GM03348 (cell line): ENCODE data around the gene LMAN1.

Experiments used
- DNase-seq: peaks from one replicate; pipeline ENCODE4 v3.0.0; 2012; ENCODE audit warnings: low spot score

The LMAN1 gene

DNA sequence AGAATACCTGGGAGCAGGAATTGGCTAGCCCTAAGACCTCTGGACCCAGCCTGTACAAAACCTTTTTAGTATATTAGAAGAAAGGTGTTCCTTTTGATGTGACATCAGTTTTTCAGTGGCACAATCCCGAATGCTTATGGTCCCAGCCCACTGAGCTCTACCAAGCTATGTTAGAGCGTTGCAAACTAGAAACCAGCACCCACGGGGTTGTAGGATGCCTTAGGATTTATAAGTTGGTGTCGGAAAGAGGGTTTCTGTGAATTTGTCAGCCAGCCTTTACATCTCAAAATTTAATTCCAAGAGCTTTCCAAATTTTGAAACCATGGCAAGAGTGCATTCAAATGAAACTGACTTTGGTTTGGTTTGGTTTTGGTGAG, 499 bp upstream of the LMAN1 start:
- no peak for DNase-seq

DNA sequence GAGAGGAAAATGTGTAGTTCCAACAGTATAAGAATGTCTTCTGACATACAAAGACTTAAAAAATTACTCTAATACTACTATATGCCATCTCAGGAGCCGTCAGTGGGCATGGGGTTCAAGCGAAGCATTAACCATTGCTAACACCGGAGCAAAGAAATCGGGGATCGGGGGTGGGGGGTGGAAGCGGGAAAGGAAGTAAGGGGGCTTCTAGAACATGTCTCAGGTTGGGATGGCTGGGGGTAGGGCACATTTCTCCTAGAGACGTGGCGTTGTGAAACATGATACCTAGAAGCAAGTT, 702 bp downstream of the LMAN1 start:
- DNase-seq = peak; percentile 33

GRCh38 chr18:59357928-59358327, 1.1 kb downstream of the LMAN1 start:
- peak; percentile 38 for DNase-seq

DNA sequence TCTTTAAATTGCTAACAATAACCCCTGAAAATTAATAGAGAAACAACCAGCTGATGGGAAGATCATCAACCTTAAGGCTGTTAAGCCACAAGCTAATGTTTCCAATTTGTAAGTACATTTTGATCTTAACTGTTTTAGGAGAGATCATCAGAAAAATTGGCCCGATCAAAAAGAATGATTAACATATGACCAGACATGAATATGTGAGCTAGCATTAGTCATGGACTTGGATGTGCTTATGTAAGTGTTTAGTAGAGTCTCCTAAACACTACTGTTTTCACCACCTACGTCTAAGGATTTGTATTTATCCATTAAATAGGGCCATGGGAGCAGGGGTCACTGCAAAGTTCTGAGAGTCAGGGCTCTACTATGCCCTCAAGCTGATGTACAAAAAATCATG, 4.3 kb downstream of the LMAN1 start:
- DNase-seq = no peak

DNA sequence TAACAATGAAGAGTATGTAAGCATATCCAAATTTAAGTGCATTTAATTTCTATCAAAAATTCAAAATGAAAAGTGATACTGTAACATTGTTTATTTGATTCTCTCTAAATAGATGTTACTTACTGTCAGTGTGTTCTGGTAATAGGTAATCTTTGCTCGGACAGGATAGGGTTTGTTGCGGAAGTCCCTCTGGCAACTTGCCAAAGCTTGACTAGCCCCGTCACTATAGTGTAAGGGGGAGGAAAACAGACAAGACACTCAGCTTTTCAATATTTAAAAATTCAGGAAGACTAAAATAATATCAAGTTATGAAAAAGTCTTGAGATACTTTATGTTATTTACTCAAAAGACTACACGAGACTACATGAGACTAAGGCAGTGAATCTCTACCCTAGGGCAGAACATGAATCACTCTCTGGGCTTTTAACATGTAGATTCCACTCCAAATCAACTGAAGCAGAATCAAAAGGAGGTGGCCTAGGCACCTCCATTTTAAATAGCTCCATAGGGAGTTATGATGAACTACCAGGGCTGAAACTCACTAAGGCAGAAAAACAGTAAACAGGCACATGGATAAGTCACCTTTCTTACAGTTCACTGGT, 5.9 kb downstream of the LMAN1 start:
- DNase-seq = no peak

DNA sequence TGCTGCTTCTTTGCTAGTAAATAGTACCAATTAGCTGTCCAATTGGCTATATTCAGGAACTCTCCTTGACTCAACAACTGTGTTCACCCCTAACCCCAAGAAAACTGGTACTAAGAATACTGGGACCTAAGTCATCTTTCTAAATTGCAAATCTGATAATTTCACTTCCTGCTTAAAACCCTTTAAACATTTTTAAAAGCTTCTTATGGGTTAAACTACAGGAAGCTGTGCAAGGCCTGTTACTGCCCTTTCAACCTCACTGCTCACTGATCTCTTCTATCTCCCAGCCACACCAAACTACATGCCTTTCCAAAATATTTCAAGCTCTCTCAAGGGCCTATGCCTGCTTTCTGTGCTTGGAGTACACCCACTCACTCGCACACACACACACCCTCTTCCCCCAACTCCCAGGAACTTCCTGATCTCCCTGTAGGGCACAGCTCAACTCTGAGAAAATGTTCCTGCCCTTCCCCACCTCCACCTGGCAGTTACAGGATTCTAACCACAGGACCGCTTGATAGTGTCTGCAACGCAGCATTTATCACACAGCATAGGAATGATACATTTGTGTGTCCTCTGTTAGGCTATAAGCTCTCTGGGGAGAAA, 6.7 kb downstream of the LMAN1 start:
- DNase-seq = no peak

GRCh38 chr18:59345556-59345955, 13.5 kb downstream of the LMAN1 start:
- DNase-seq = no peak

GRCh38 chr18:59344996-59345395, 14.1 kb downstream of the LMAN1 start:
- DNase-seq = no peak

DNA sequence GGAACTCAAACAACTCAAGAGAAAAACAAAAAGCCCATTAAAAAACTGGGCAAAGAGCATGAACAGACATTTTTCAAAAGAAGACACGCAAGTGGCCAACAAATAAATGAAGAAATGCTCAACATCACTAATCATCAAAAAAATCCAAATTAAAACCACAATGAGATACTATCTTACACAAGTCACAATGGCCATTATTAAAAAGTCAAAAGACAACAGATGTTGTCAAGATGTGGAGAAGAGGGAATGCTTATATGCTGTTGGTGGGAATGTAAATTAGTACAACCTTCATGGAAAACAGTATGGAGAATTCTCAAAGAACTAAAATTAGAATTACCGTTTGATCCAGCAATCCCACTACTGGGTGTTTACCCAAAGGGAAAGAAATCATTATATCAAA, 15.1 kb downstream of the LMAN1 start:
- no peak for DNase-seq

DNA sequence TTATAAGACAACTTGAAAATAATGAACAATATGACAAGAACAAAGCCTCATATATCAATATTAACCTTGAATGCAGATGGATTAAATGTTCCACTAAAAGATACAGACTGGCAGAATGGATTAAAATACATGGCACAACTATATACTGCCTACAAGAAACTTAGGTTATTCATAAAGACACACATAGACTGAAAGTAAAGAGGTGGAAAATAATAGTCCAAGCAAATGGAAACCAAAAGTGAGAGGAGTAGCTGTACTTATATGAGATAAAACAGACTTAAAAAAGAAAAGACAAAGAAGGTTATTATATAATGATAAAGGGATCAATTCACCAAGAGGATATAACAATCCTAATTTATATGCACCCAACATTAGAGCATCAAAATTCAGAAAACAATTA, 18.2 kb downstream of the LMAN1 start:
- DNase-seq = no peak

- DNase-seq = no peak
These were observed 18.8 kb downstream of the LMAN1 start for GRCh38 chr18:59340312-59340711.

DNA sequence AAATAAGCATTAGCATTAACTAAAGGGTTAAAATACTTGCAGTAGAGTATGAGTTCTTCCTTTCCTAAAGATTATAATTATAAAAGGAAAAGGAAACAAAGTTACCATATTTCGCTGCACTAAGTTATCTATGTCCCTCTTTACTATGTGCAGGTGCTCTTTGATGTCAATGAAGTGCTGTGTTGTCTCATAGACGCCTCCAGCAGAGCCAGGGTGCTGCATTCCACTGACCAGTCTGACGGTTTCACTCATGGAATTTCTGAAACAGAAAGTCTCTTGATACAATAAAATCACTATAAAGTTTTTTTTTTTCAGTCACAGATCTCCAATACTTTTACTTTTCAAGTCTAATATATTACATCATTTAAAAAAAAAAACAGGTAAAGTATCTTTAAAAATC, 26.1 kb downstream of the LMAN1 start:
- DNase-seq = no peak

DNA sequence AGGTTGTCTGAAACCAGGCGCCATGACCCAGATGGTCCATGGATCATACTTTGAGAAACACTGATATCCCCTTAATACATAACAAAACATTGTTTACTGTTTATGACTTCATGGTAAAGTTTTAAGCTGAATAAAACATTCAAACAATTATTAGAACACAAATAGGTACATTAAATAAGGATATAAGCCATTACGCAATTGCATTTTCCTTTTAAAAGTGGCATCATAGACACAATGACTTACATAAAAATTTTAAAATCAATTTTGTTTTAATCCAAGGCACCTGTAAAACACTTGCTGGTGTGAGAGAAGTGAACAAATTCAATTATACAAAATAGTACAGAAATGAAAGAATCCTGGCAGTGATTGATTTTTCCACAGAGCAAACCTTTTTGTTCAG, 30.4 kb downstream of the LMAN1 start:
- DNase-seq = no peak

- no peak for DNase-seq
These were observed 33.1 kb downstream of the LMAN1 start for GRCh38 chr18:59325965-59326364.

- no peak for DNase-seq
These were observed 34.5 kb downstream of the LMAN1 start for GRCh38 chr18:59324623-59324971.

DNA sequence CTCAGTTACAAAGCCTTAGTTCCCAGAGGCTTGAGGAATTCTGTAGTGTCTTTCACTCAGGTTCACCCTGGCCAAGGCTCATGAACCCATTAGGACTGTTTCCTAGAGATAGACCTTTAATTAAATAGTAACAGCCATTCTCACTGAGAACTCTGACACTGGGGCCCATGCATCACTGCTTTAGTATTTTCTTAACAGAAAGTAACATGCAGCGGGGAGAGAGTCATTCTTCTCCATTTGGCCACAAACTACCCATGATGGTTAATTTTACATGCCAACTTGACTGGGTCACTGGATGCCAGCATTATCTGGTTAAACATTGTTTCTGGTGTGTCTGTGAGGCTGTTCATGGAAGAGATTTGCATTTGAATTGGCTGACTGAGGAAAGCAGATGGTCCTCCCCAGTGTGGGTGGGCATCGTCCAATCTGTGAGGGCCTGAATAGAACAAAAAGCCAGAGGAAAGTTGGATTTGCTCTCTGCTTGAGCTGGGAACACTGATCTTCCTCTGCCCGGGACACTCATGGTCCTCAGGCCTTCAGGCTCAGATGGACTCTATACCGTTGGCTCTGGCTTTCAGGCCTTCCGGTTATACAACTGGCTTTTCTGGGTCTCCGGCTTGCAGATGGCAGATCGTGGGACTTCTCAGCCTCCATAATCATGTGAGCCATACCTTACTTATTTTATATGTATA, 35.0 kb downstream of the LMAN1 start:
- no peak for DNase-seq

DNA sequence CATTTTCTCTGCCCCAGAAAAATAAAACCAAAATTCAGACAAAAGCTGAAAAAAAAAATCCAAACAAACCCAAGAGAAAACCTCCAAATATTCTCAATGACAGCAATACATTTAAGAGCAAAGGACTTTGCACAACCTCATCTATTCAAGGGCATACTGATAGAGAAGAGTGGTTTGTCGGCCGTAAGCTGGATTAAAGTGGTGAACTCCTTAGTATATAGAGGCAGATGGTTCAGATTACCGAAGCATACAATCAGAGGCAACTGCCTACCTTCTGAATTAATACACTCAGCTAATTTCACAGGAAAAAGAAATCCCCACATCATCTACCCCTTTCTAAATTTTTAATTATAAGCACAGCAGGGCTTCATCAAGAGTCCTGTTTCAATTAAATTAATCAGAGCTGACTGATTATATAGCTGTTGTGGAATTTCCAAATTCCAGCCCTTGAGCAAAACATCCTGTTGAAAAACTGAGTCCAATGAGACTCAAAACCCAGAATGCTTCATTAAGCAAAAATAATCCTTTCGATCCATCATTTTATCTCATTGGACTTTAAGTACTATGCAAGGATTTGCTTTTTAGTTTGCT, 40.5 kb downstream of the LMAN1 start, which contains the start of gene CPLX4:
Gene CPLX4 (minus strand): TSS at position 190 of the 591 bp plus-strand sequence. CDS start 187 bp downstream, at position 3.
- no peak for DNase-seq

- DNase-seq = no peak
These were observed 47.4 kb downstream of the LMAN1 start for GRCh38 chr18:59311631-59312030.

DNA sequence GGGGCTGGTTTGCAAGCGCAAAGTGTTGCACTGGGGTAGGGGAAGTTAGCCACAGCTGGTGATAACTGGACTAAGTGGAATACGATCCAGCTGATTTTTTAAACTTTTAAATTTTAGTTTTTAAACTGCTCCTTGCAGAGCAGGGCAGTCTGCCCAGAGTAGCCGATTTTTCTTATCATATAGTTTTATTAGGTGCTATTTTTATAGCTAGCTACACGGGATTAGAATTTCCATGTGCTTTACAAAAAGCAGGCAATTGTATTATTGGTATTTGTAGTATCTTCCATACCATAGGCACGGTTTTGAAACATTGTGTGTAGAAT, 50.2 kb downstream of the LMAN1 start:
- DNase-seq = no peak

DNA sequence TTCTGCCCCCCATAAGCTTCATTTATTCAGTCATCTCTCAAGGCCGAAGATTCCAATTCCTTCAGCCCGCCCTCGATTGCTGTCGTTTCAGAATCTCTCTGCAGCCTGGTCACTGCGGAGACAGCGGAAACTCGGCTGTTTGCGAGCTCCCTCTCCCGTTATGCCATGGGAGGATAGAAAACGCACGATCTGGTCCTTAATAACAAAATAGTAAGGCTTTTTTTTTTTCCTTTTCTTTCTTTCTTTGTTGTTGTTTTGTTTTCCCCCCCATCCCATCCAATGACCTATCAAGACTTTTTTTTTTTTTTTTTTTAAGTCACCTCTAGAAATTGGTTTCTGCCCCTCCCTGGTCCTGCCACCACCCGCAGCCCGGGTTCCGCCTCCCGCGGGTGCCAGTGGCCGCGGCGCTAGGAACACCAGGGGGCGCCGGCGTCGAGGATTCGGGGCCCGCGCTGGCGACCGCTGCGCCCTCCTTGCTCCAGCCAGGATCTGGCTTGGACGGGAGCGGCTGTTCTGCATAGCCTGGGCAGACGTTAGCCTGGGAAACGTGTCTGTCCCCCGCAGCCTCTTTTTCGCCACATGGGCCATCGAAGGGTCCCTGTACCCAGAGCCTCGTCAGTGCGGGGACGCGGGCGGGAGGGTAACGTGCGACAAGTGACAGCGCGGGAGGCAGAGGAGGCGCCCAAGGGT, 50.7 kb downstream of the LMAN1 start:
- DNase-seq = peak; percentile 93

GRCh38 chr18:59306640-59307039, 52.4 kb downstream of the LMAN1 start:
- DNase-seq = no peak

DNA sequence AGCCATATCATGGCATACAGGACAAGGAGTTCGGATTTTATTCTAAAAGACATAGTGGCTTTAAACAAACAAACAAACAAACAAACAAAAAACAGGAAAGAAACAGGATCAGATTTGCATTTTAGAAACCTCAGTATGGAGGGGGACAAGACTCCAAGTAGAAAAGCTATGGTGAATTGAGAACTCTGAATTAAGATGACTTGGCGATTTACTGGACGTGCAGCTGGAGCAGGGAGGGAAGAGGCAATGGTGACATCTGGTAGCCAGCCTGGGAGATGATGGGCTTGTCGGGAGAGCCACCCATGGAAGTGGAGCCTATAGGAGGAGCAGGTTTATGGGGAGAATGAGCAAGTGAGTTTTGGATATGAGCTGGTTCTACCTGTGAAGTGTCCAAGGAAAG, 53.8 kb downstream of the LMAN1 start:
- no peak for DNase-seq

DNA sequence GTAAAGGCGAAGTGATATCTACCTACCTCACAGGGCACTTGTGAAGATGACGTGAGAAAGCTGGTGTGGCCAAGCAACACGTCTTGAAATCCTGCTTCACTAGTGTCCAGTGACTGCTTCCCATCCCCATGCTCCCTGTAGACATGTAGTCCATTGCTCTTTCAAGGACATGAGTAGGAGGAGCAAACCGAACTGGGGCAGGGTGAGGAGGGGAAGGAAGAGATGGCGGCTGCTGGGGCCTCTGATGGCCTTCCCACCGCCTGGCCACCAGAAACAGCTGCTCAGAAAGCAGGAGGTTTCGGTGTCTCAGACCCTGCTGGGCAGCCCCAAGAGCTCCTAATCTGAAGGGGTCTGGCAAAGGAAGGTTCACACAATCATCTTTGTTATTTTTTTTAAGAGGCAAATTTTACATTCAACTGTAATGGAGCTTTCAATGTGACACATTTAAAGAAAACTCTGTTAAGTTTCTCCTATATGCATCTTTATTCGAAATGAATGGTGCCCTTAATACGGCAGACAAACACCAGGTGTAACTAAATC, 55.3 kb downstream of the LMAN1 start:
- no peak for DNase-seq
